Measurements from ENCODE around the gene CIDEC. TPM values are rescaled to one million over a fixed set of nuclear protein-coding genes. Genes with fewer than 3 reads are reported as not detected.

The CIDEC gene
- total and polyA plus RNA-seq, 4 donors = 0.08 TPM; not detected in 3

DNA sequence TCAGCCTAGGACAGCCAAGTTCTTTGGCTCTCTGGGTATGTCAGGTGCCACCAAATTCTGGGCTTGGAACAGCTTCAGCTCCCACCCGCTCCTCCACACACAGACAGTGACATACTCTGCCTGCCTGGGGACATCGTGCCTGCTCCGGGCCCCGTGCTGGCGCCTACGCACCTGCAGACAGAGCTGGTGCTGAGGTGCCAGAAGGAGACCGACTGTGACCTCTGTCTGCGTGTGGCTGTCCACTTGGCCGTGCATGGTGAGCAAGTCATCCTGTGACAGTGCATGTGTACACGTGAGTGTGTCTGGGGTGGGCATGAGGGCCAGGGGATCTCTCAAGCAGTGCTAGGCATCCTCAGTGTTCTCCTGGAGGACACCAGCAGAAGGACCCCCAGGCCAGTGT, 37.8 kb upstream of the CIDEC start:
- H3K9me3 ChIP-seq (ENCODE audit: control insufficient read depth in 4 of 4, insufficient read depth in 3 of 4, low read length in 3 of 4) = no peaks in the 10 kb centered on the region
- H3K4me1 ChIP-seq (ENCODE audit: control insufficient read depth in 5 of 5, insufficient read depth in 5 of 5, low read length in 5 of 5) = peaks cover 0 to 33% (median 21%) of the 10 kb centered on the region in 5 donors
- no peak for ATAC-seq (ENCODE audit: insufficient read depth, low FRiP score)
- H3K4me3 ChIP-seq = no peak overlapping the region
- peaks cover 0 to 6% (median 5%) of the 10 kb centered on the region in 4 donors for H3K36me3 ChIP-seq (ENCODE audit: control insufficient read depth in 4 of 4, insufficient read depth in 4 of 4, low read length in 4 of 4)
- no peak for DNase-seq
- H3K27ac ChIP-seq (ENCODE audit: low read depth in 1 of 2, low read length in 1 of 2) = peak overlapping the region; percentile 17 to 89
- H3K9ac ChIP-seq (ENCODE audit: insufficient read depth in 1 of 2, low read length in 2 of 2) = peak overlapping the region; percentile 65 to 85
- TF ChIP-seq, protein P1, sequence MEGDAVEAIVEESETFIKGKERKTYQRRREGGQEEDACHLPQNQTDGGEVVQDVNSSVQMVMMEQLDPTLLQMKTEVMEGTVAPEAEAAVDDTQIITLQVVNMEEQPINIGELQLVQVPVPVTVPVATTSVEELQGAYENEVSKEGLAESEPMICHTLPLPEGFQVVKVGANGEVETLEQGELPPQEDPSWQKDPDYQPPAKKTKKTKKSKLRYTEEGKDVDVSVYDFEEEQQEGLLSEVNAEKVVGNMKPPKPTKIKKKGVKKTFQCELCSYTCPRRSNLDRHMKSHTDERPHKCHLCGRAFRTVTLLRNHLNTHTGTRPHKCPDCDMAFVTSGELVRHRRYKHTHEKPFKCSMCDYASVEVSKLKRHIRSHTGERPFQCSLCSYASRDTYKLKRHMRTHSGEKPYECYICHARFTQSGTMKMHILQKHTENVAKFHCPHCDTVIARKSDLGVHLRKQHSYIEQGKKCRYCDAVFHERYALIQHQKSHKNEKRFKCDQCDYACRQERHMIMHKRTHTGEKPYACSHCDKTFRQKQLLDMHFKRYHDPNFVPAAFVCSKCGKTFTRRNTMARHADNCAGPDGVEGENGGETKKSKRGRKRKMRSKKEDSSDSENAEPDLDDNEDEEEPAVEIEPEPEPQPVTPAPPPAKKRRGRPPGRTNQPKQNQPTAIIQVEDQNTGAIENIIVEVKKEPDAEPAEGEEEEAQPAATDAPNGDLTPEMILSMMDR (IDR thresholded peaks at IDR 0.05; ENCODE audit: control extremely low read depth, extremely low read depth) = no peak
- WGBS, 2 donors = 76 to 78% methylated on average over 10 of the region's 10 CpGs
- no peaks in the 10 kb centered on the region for H3K27me3 ChIP-seq (ENCODE audit: control insufficient read depth in 3 of 3, insufficient read depth in 3 of 3, low read length in 2 of 3)

GRCh38 chr3:9916734-9917680, 37.0 kb upstream of the CIDEC start, which contains the start of gene IL17RC:
IL17RC (plus strand) TSS chr3:9917098; CDS start chr3:9917316, 218 bp downstream.
- H3K4me3 ChIP-seq = peak within 1 kb of the TSS; percentile 43
- peaks cover 0 to 6% (median 4%) of the 10 kb centered on the region in 4 donors for H3K36me3 ChIP-seq (ENCODE audit: control insufficient read depth in 4 of 4, insufficient read depth in 4 of 4, low read length in 4 of 4)
- no peaks in the 10 kb centered on the region for H3K27me3 ChIP-seq (ENCODE audit: control insufficient read depth in 3 of 3, insufficient read depth in 3 of 3, low read length in 2 of 3)
- no peaks in the 10 kb centered on the region for H3K9me3 ChIP-seq (ENCODE audit: control insufficient read depth in 4 of 4, insufficient read depth in 3 of 4, low read length in 3 of 4)
- peak; percentile 86 for ATAC-seq (ENCODE audit: insufficient read depth, low FRiP score)
- TF ChIP-seq, protein P1 (IDR thresholded peaks at IDR 0.05; ENCODE audit: control extremely low read depth, extremely low read depth) = no peak
- peak within 1 kb of the TSS; percentile 86 to 89 for H3K27ac ChIP-seq (ENCODE audit: low read depth in 1 of 2, low read length in 1 of 2)
- peak within 1 kb of the TSS; percentile 65 to 85 for H3K9ac ChIP-seq (ENCODE audit: insufficient read depth in 1 of 2, low read length in 2 of 2)
- peaks cover 0 to 33% (median 21%) of the 10 kb centered on the region in 5 donors for H3K4me1 ChIP-seq (ENCODE audit: control insufficient read depth in 5 of 5, insufficient read depth in 5 of 5, low read length in 5 of 5)
- WGBS, 2 donors = 12 to 16% methylated on average over 18 to 19 of the region's 19 CpGs
- peak; percentile 89 to 95 (median 92) for DNase-seq

DNA sequence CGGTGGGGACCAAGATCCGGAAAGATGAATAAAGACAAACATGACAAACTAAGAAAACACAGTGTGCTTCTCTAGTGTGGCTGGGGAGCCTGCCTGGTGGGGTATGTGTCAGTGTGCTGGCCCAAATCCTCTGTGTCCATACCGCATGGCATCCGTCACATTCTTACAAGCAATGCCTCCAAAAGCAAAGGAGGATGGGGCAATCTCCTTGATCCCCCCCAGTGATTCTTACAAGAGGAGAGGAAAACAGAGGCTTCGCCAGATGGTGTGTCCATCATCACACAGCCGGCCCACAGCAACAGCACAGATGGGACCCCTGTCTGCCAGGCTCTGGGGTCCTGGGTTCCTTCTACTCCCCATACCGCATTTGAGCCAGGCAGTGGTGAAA, 36.3 kb upstream of the CIDEC start:
- Histone ChIP-seq H3K27ac (ENCODE audit: low read depth in 1 of 2, low read length in 1 of 2) (peak overlapping the region; percentile 86 to 89), H3K9ac (ENCODE audit: insufficient read depth in 1 of 2, low read length in 2 of 2) (peak overlapping the region in 1 of 2 donors; percentile 64), H3K4me3 (peak overlapping the region; percentile 32), H3K9me3 (ENCODE audit: control insufficient read depth in 4 of 4, insufficient read depth in 3 of 4, low read length in 3 of 4) (no peaks in the 10 kb centered on the region), H3K36me3 (ENCODE audit: control insufficient read depth in 4 of 4, insufficient read depth in 4 of 4, low read length in 4 of 4) (peaks cover 0 to 6% (median 4%) of the 10 kb centered on the region in 4 donors), H3K27me3 (ENCODE audit: control insufficient read depth in 3 of 3, insufficient read depth in 3 of 3, low read length in 2 of 3) (no peaks in the 10 kb centered on the region), H3K4me1 (ENCODE audit: control insufficient read depth in 5 of 5, insufficient read depth in 5 of 5, low read length in 5 of 5) (peaks cover 0 to 33% (median 21%) of the 10 kb centered on the region in 5 donors)
- 58 to 59% methylated on average over 7 of the region's 7 CpGs for WGBS, 2 donors
- ATAC-seq (ENCODE audit: insufficient read depth, low FRiP score) (no peak), DNase-seq (peak in 2 of 3 donors; percentile 47 to 48)
- TF ChIP-seq, protein P1 (IDR thresholded peaks at IDR 0.05; ENCODE audit: control extremely low read depth, extremely low read depth) = no peak
